T-helper 2 cell treated with Interferon-gamma antibody and Interleukin-4, amounts not matched to agents 5 μg/mL and 100 μg/mL, for 36 hours (primary cell): Measurements from ENCODE around the gene EFNB3.

Experiments
- DNase-seq: peaks from one replicate; pipeline ENCODE4 v3.0.0; 2021; ENCODE audit warnings: low spot score
- H3K27ac Mint-ChIP-seq: one replicate; pipeline ENCODE4 v1.8.0; 2021; ENCODE audit warnings: mild to moderate bottlenecking, mixed read lengths
- H3K27me3 Mint-ChIP-seq: one replicate; pipeline ENCODE4 v1.8.0; 2021; ENCODE audit warnings: low read depth, mixed read lengths
- H3K36me3 Mint-ChIP-seq: one replicate; pipeline ENCODE4 v1.8.0; 2021; ENCODE audit warnings: low read depth, mixed read lengths
- H3K4me1 Mint-ChIP-seq: one replicate; pipeline ENCODE4 v1.8.0; 2021; ENCODE audit warnings: low read depth, mixed read lengths
- H3K4me3 Mint-ChIP-seq: one replicate; pipeline ENCODE4 v1.8.0; 2022; ENCODE audit warnings: mild to moderate bottlenecking, moderate library complexity, mixed read lengths
- H3K9me3 Mint-ChIP-seq: one replicate; pipeline ENCODE4 v1.8.0; 2021; ENCODE audit warnings: mixed read lengths

Gene EFNB3

GRCh38 chr17:7687072-7687907, 17.7 kb upstream of the EFNB3 start, which contains the start of gene TP53:
Gene TP53, minus strand, starts transcription at chr17:7687490. Its CDS starts 10,896 bp downstream, at chr17:7676594.
- Mint-ChIP-seq H3K36me3 (peaks cover 33% of the 10 kb centered on the region), H3K9me3 (no peaks in the 10 kb centered on the region), H3K27ac (peak within 1 kb of the TSS; percentile 98), H3K4me1 (peaks cover 28% of the 10 kb centered on the region), H3K27me3 (no peaks in the 10 kb centered on the region), H3K4me3 (peak within 1 kb of the TSS; percentile 96)
- DNase-seq = peak; percentile 90

- DNase-seq = peak; percentile 96
- Mint-ChIP-seq H3K4me1 (peaks cover 28% of the 10 kb centered on the region), H3K36me3 (peaks cover 35% of the 10 kb centered on the region), H3K9me3 (no peaks in the 10 kb centered on the region), H3K4me3 (peak within 1 kb of the TSS; percentile 96), H3K27me3 (no peaks in the 10 kb centered on the region), H3K27ac (peak within 1 kb of the TSS; percentile 98)
These were observed 16.8 kb upstream of the EFNB3 start, which contains the start of gene WRAP53 for GRCh38 chr17:7687908-7688807. Gene WRAP53, plus strand, starts transcription at chr17:7688477. Its CDS starts 172 bp downstream, at chr17:7688649.

DNA sequence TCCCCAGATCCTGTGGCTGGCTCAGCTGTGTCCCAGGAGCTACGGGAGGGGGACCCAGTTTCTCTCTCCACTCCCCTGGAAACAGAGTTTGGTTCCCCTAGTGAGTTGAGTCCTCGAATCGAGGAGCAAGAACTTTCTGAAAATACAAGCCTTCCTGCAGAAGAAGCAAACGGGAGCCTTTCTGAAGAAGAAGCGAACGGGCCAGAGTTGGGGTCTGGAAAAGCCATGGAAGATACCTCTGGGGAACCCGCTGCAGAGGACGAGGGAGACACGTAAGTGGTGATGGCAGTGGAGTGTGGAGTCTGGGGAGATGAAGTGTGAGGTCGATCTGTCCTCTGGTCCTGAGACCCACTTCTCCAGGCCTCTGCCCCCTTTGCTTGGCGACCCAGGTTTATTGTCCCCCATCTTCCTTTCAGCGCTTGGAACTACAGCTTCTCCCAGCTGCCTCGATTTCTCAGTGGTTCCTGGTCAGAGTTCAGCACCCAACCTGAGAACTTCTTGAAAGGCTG, 16.1 kb upstream of the EFNB3 start:
- no peaks in the 10 kb centered on the region for H3K9me3 Mint-ChIP-seq
- H3K27ac Mint-ChIP-seq = peak overlapping the region; percentile 76
- H3K36me3 Mint-ChIP-seq = peaks cover 36% of the 10 kb centered on the region
- H3K4me3 Mint-ChIP-seq = peak overlapping the region; percentile 96
- DNase-seq = no peak
- H3K4me1 Mint-ChIP-seq = peaks cover 28% of the 10 kb centered on the region
- H3K27me3 Mint-ChIP-seq = no peaks in the 10 kb centered on the region

DNA sequence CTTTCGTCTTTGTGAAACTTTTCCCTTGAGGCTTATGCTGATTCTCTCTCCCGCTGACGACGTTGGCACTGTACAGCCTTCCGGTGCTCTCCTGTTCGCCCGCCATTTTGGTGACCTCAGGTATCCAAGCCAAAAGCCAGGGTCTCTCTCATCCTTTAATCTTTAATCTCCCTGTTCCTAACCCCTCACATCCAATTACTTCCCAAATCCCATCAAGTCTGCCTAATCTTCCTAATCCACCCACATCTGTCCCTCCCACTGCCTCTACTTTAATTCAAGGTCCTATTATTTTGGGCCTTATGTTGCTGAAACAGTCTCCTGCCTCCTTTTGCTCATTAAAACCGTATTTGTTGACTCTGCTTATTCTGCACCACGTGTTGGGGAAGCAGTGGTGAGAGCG, 9.4 kb upstream of the EFNB3 start:
- Mint-ChIP-seq H3K4me3 (no peak overlapping the region), H3K9me3 (no peaks in the 10 kb centered on the region), H3K36me3 (peaks cover 20% of the 10 kb centered on the region), H3K27ac (no peak overlapping the region), H3K4me1 (no peaks in the 10 kb centered on the region), H3K27me3 (no peaks in the 10 kb centered on the region)
- no peak for DNase-seq

DNA sequence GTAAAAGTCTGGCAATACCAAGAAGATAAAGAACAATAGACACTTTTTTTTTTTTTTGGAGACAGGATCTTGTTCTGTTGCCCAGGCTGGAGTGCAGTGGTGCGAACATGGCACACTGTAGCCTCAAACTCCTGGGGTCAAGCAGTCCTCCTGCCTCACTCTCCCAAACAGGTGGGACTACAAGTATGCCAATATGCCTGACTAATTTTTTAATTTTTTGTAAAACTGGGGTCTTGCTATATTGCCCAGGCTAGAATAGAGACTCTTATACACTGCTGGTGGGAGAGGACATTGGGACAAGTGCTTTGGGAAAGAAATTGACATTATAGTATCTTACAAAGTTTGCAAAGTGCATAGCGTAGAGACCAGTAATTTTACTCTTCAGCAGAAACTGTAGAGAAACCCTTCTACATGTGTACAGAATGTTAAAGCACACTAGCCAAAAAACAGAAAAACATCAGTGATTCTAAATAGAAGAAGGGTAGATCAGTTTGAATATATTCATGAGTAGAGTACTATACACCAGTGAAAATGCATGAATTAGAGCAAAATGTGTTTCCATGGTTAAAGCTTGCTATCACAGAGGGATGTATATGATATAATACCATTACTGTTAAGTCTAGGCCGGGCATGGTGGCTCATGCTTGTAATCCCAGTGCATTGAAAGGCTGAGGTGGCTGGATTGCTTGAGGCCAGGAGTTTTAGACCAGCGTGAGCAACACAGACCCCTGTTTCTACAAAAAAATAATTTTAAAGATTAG, 7.0 kb upstream of the EFNB3 start:
- Mint-ChIP-seq H3K4me1 (no peaks in the 10 kb centered on the region), H3K9me3 (no peaks in the 10 kb centered on the region), H3K27ac (no peak overlapping the region), H3K36me3 (peaks cover 24% of the 10 kb centered on the region), H3K4me3 (no peak overlapping the region), H3K27me3 (no peaks in the 10 kb centered on the region)
- no peak for DNase-seq

DNA sequence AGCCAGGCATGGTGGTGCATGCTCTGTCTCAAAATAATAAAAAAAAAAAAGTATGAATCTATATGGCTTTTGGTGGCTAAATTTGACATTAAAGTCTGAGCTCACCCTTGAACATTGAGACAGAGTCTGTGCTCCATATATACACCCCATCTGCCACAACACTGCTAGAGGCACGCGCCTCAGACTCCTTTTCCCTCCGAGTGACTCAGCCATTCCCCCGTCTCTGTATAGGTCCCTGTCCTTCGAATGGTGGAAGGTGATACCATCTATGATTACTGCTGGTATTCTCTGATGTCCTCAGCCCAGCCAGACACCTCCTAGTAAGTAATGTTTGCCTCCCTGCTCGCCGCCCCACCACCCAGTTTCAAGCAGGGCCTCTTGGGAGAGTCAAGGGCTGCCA, 4.5 kb upstream of the EFNB3 start:
- no peak overlapping the region for H3K27ac Mint-ChIP-seq
- no peak for DNase-seq
- peaks cover 17% of the 10 kb centered on the region for H3K27me3 Mint-ChIP-seq
- H3K36me3 Mint-ChIP-seq = peaks cover 23% of the 10 kb centered on the region
- peaks cover 10% of the 10 kb centered on the region for H3K4me1 Mint-ChIP-seq
- H3K9me3 Mint-ChIP-seq = no peaks in the 10 kb centered on the region
- H3K4me3 Mint-ChIP-seq = no peak overlapping the region

- Mint-ChIP-seq H3K9me3 (no peaks in the 10 kb centered on the region), H3K36me3 (peaks cover 17% of the 10 kb centered on the region), H3K4me3 (no peak overlapping the region), H3K27ac (no peak overlapping the region), H3K27me3 (peaks cover 28% of the 10 kb centered on the region), H3K4me1 (peaks cover 10% of the 10 kb centered on the region)
- no peak for DNase-seq
These were observed 3.3 kb upstream of the EFNB3 start for GRCh38 chr17:7701681-7702080.

DNA sequence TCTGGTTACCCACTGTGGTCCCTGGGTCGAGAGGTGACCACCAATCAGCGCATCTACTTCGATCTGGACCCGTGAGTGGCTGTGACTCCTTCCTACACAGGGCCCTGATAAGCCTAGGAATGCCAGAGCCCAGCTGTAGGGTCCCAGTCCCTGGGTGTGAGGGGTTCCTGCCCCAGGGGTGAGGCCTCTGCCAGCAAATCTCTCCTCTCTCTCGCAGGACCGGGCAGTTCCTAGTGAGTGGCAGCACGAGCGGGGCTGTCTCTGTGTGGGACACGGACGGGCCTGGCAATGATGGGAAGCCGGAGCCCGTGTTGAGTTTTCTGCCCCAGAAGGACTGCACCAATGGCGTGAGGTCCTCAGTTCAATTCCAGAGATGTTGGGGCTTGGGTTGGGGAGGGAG, 2.2 kb upstream of the EFNB3 start:
- H3K4me3 Mint-ChIP-seq = no peak overlapping the region
- H3K27me3 Mint-ChIP-seq = peaks cover 37% of the 10 kb centered on the region
- H3K27ac Mint-ChIP-seq = no peak overlapping the region
- peaks cover 10% of the 10 kb centered on the region for H3K4me1 Mint-ChIP-seq
- no peaks in the 10 kb centered on the region for H3K9me3 Mint-ChIP-seq
- H3K36me3 Mint-ChIP-seq = peaks cover 17% of the 10 kb centered on the region
- DNase-seq = no peak

- H3K4me1 Mint-ChIP-seq = peaks cover 10% of the 10 kb centered on the region
- no peak overlapping the region for H3K27ac Mint-ChIP-seq
- no peak for DNase-seq
- no peak overlapping the region for H3K4me3 Mint-ChIP-seq
- peaks cover 15% of the 10 kb centered on the region for H3K36me3 Mint-ChIP-seq
- no peaks in the 10 kb centered on the region for H3K9me3 Mint-ChIP-seq
- peaks cover 39% of the 10 kb centered on the region for H3K27me3 Mint-ChIP-seq
These were observed 1.2 kb upstream of the EFNB3 start for GRCh38 chr17:7703584-7704479.

DNA sequence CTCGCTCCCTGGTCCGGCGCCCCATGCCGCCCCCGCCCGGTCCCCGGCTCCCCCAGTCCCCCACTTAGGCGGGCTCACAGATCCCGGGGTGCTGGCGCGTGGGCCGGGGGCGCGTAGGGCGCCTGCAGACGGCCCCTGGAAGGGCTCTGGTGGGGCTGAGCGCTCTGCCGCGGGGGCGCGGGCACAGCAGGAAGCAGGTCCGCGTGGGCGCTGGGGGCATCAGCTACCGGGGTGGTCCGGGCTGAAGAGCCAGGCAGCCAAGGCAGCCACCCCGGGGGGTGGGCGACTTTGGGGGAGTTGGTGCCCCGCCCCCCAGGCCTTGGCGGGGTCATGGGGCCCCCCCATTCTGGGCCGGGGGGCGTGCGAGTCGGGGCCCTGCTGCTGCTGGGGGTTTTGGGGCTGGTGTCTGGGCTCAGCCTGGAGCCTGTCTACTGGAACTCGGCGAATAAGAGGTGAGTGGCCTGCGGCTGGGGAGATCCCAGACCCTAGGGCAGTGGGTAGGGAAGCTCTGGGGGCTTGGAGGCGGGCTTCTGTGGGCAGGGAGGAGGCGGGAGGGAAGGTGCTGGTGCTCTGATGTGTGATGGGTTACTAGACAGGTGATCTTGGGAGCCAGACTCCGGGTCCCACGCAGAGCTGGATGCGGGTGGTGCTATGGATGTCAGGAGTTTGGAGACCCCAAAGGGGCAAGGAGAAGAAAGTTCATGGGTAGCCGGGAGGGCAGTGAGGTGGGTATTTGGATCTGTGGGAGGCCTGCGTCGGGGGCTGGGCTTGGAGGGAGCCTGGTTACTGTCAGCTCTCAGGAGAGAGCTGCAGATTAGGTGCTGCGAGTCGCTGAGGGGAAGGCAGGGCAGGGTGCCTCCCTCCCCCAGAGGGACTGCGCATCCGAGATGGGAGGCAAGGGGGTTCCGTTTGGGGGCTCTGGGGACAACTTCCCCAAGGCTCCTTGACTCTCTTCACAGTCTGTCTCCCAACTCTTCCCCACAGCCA, 560 bp downstream of the EFNB3 start:
- Mint-ChIP-seq H3K27ac (no peak overlapping the region), H3K4me3 (no peak overlapping the region), H3K27me3 (peaks cover 39% of the 10 kb centered on the region), H3K4me1 (peaks cover 16% of the 10 kb centered on the region), H3K9me3 (no peaks in the 10 kb centered on the region), H3K36me3 (peaks cover 13% of the 10 kb centered on the region)
- no peak for DNase-seq

GRCh38 chr17:7706631-7707354, 1.8 kb downstream of the EFNB3 start:
- H3K27me3 Mint-ChIP-seq = peaks cover 44% of the 10 kb centered on the region
- no peak overlapping the region for H3K4me3 Mint-ChIP-seq
- H3K4me1 Mint-ChIP-seq = peaks cover 22% of the 10 kb centered on the region
- no peak overlapping the region for H3K27ac Mint-ChIP-seq
- DNase-seq = no peak
- no peaks in the 10 kb centered on the region for H3K9me3 Mint-ChIP-seq
- H3K36me3 Mint-ChIP-seq = peaks cover 11% of the 10 kb centered on the region
